GM11168 (cell line): ENCODE results near the gene TAS2R1.

ENCODE experiments used
- in situ Hi-C: fragments of 300-500 bp; cut with MboI; formaldehyde crosslinking; loops from one replicate; pipeline ENCODE4 v1.12.0; 2022; ENCODE audit warnings: low sequenced_read_pairs; ENCODE audit not compliant: unreplicated experiment

TAS2R1 gene

GRCh38 chr5:9630251-9630650 lies at the start of gene TAS2R1:
TSS of gene TAS2R1 (minus strand) at chr5:9630351. CDS start at chr5:9630032, 319 bp downstream.
- in situ Hi-C loops = no loop called here

GRCh38 chr5:9670371-9670770 lies 40.2 kb upstream of the TAS2R1 start:
- in situ Hi-C loops = no loop called here

GRCh38 chr5:9667906-9668305 lies 37.8 kb upstream of the TAS2R1 start:
- in situ Hi-C loops = no loop called here

- in situ Hi-C loops = no loop called here
Observed at GRCh38 chr5:9663891-9664290, 33.7 kb upstream of the TAS2R1 start.

- in situ Hi-C loops = no loop called here
Observed at GRCh38 chr5:9661316-9662015, 31.3 kb upstream of the TAS2R1 start.

GRCh38 chr5:9658706-9659105 lies 28.6 kb upstream of the TAS2R1 start:
- in situ Hi-C loops = no loop called here

GRCh38 chr5:9657819-9658218 lies 27.7 kb upstream of the TAS2R1 start:
- in situ Hi-C loops = no loop called here

GRCh38 chr5:9655641-9656040 lies 25.5 kb upstream of the TAS2R1 start:
- in situ Hi-C loops = no loop called here

GRCh38 chr5:9654886-9655285 lies 24.7 kb upstream of the TAS2R1 start:
- in situ Hi-C loops = no loop called here

- in situ Hi-C loops = no loop called here
Observed at GRCh38 chr5:9653811-9654210, 23.7 kb upstream of the TAS2R1 start.

GRCh38 chr5:9653061-9653460 lies 22.9 kb upstream of the TAS2R1 start:
- in situ Hi-C loops = no loop called here

GRCh38 chr5:9652295-9652694 lies 22.1 kb upstream of the TAS2R1 start:
- in situ Hi-C loops = no loop called here

GRCh38 chr5:9646843-9647242 lies 16.7 kb upstream of the TAS2R1 start:
- in situ Hi-C loops = no loop called here

GRCh38 chr5:9644630-9645029 lies 14.5 kb upstream of the TAS2R1 start:
- in situ Hi-C loops = no loop called here

- in situ Hi-C loops = no loop called here
Observed at GRCh38 chr5:9642621-9643020, 12.5 kb upstream of the TAS2R1 start.

GRCh38 chr5:9641806-9642355 lies 11.7 kb upstream of the TAS2R1 start:
- in situ Hi-C loops = no loop called here

GRCh38 chr5:9632495-9632894 lies 2.3 kb upstream of the TAS2R1 start:
- in situ Hi-C loops = no loop called here

GRCh38 chr5:9627541-9627940 lies 2.6 kb downstream of the TAS2R1 start:
- in situ Hi-C loops = no loop called here

GRCh38 chr5:9626955-9627354 lies 3.2 kb downstream of the TAS2R1 start:
- in situ Hi-C loops = no loop called here

GRCh38 chr5:9625731-9626130 lies 4.4 kb downstream of the TAS2R1 start:
- in situ Hi-C loops = no loop called here

GRCh38 chr5:9625286-9625685 lies 4.9 kb downstream of the TAS2R1 start:
- in situ Hi-C loops = no loop called here
